Mesothelial cell of epicardium (in vitro differentiated cells): ENCODE results near the gene CCDC191. TPM values are rescaled to one million over a fixed set of nuclear protein-coding genes. Genes with fewer than 3 reads are reported as not detected.

ENCODE experiments used
- DNase-seq, 2 experiments: peaks; one replicate each; pipeline ENCODE4 v3.0.0; 2021; ENCODE audit warnings: low spot score in 2 of 2; ENCODE audit not compliant: unreplicated experiment in 2 of 2
- H3K27ac Mint-ChIP-seq: 2 replicates; pipeline ENCODE4 v1.8.0; 2021; ENCODE audit warnings: mixed read lengths
- H3K27me3 Mint-ChIP-seq: 2 replicates; pipeline ENCODE4 v1.8.0; 2021; ENCODE audit warnings: low read depth, mixed read lengths
- H3K36me3 Mint-ChIP-seq: 2 replicates; pipeline ENCODE4 v1.8.0; 2021; ENCODE audit warnings: mixed read lengths
- H3K4me1 Mint-ChIP-seq: 2 replicates; pipeline ENCODE4 v1.8.0; 2021; ENCODE audit warnings: mixed read lengths
- H3K4me3 Mint-ChIP-seq: 2 replicates; pipeline ENCODE4 v1.8.0; 2021; ENCODE audit warnings: mild to moderate bottlenecking, moderate library complexity, mixed read lengths
- H3K9me3 Mint-ChIP-seq: 2 replicates; pipeline ENCODE4 v1.8.0; 2021; ENCODE audit warnings: mixed read lengths
- total RNA-seq: library from RNA; stranded (reverse); gene quantifications from 3 replicates; pipeline ENCODE4 v1.2.1, GENCODE V29; 2021
- TF ChIP-seq, protein P1 (sequence below): fragments of 200-600 bp; sonication (generic); IDR thresholded peaks from one replicate; pipeline ENCODE4 v1.5.0; 2021; ENCODE audit warnings: antibody characterized with exemption; ENCODE audit not compliant: unreplicated experiment

CCDC191 gene
- total RNA-seq, 1 donor from 2014 or later, result 10.3 TPM

DNA sequence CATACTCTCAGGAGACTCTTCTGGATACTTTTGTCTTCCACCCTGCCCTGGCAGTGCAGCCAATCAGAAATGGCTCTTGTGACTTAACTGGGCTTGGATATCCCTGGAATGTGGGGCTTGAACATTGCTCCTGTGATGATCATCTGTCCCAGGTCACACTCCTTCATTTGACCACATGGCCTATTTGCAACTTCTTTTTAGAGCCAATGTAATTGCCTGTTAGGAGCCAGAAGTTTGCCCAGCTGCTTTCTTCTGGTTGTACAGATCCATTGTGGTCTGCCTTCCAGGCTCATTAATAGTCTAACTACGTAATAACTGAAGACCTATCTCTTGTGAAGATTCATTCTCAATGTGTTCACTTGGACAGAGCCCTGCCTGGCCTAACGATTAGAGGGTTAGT lies 30.0 kb upstream of the CCDC191 start:
- H3K27me3 Mint-ChIP-seq, result no peaks in the 10 kb centered on the region
- peaks cover 1% of the 10 kb centered on the region for H3K4me1 Mint-ChIP-seq
- no peak overlapping the region for H3K27ac Mint-ChIP-seq
- TF ChIP-seq, protein P1, sequence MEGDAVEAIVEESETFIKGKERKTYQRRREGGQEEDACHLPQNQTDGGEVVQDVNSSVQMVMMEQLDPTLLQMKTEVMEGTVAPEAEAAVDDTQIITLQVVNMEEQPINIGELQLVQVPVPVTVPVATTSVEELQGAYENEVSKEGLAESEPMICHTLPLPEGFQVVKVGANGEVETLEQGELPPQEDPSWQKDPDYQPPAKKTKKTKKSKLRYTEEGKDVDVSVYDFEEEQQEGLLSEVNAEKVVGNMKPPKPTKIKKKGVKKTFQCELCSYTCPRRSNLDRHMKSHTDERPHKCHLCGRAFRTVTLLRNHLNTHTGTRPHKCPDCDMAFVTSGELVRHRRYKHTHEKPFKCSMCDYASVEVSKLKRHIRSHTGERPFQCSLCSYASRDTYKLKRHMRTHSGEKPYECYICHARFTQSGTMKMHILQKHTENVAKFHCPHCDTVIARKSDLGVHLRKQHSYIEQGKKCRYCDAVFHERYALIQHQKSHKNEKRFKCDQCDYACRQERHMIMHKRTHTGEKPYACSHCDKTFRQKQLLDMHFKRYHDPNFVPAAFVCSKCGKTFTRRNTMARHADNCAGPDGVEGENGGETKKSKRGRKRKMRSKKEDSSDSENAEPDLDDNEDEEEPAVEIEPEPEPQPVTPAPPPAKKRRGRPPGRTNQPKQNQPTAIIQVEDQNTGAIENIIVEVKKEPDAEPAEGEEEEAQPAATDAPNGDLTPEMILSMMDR, result no peak
- H3K9me3 Mint-ChIP-seq, result peaks cover 6% of the 10 kb centered on the region
- H3K36me3 Mint-ChIP-seq, result peaks cover 44% of the 10 kb centered on the region
- DNase-seq, result no peak
- H3K4me3 Mint-ChIP-seq, result no peak overlapping the region

GRCh38 chr3:114083112-114083511 lies 26.8 kb upstream of the CCDC191 start:
- Mint-ChIP-seq H3K4me1 (peaks cover 5% of the 10 kb centered on the region), H3K27me3 (no peaks in the 10 kb centered on the region), H3K36me3 (peaks cover 49% of the 10 kb centered on the region), H3K4me3 (no peak overlapping the region), H3K9me3 (peaks cover 6% of the 10 kb centered on the region), H3K27ac (no peak overlapping the region)
- DNase-seq, result no peak
- TF ChIP-seq, protein P1, result no peak

- no peak for DNase-seq
- TF ChIP-seq, protein P1, result no peak
- H3K36me3 Mint-ChIP-seq, result peaks cover 46% of the 10 kb centered on the region
- H3K27me3 Mint-ChIP-seq, result no peaks in the 10 kb centered on the region
- H3K27ac Mint-ChIP-seq, result no peak overlapping the region
- no peak overlapping the region for H3K4me3 Mint-ChIP-seq
- peaks cover 5% of the 10 kb centered on the region for H3K4me1 Mint-ChIP-seq
- H3K9me3 Mint-ChIP-seq, result peaks cover 5% of the 10 kb centered on the region
These were observed 24.7 kb upstream of the CCDC191 start for GRCh38 chr3:114081037-114081436.

- Mint-ChIP-seq H3K4me3 (no peak overlapping the region), H3K36me3 (peaks cover 42% of the 10 kb centered on the region), H3K27me3 (no peaks in the 10 kb centered on the region), H3K27ac (peak overlapping the region; percentile 58), H3K9me3 (peaks cover 5% of the 10 kb centered on the region), H3K4me1 (peaks cover 5% of the 10 kb centered on the region)
- no peak for DNase-seq
- TF ChIP-seq, protein P1, result no peak
These were observed 23.9 kb upstream of the CCDC191 start for GRCh38 chr3:114080201-114080600.

- DNase-seq, result no peak
- TF ChIP-seq, protein P1, result no peak
- Mint-ChIP-seq H3K4me1 (peaks cover 5% of the 10 kb centered on the region), H3K9me3 (peaks cover 5% of the 10 kb centered on the region), H3K36me3 (peaks cover 45% of the 10 kb centered on the region), H3K4me3 (no peak overlapping the region), H3K27ac (peak overlapping the region; percentile 58), H3K27me3 (no peaks in the 10 kb centered on the region)
These were observed 23.4 kb upstream of the CCDC191 start for GRCh38 chr3:114079761-114080160.

GRCh38 chr3:114078126-114078525 lies 21.8 kb upstream of the CCDC191 start:
- DNase-seq, result no peak
- Mint-ChIP-seq H3K4me3 (no peak overlapping the region), H3K9me3 (peaks cover 5% of the 10 kb centered on the region), H3K27ac (peak overlapping the region; percentile 54), H3K4me1 (peaks cover 5% of the 10 kb centered on the region), H3K36me3 (peaks cover 37% of the 10 kb centered on the region), H3K27me3 (no peaks in the 10 kb centered on the region)
- TF ChIP-seq, protein P1, result no peak
